GM21619 (cell line): ENCODE results near the gene ABCA12.
A peak's percentile ranks its signal among the peaks of the same experiment; 100 is the strongest.
"Not testable (repeated sequence)": the region's sequence is repeated elsewhere in the genome, so short reads cannot be mapped to it uniquely, and the experiment has no call there.

Source experiments
- ATAC-seq: cut with Tn5 transposase; IDR thresholded peaks from one replicate; pipeline ENCODE4 v1.9.1; 2021; ENCODE audit not compliant: unreplicated experiment

Gene ABCA12

GRCh38 chr2:215138479-215138878 is at the start of gene ABCA12:
ABCA12 (minus strand) TSS chr2:215138626; CDS start chr2:215138208, 418 bp downstream.
- ATAC-seq: no peak

- ATAC-seq: no peak
Measured at GRCh38 chr2:215188078-215188477, 49.7 kb upstream of the ABCA12 start.

- no peak for ATAC-seq
Measured at GRCh38 chr2:215186021-215186420, 47.6 kb upstream of the ABCA12 start.

- ATAC-seq: no peak
Measured at GRCh38 chr2:215178121-215178520, 39.7 kb upstream of the ABCA12 start.

GRCh38 chr2:215171796-215172195 is 33.4 kb upstream of the ABCA12 start:
- no peak for ATAC-seq

GRCh38 chr2:215171151-215171550 is 32.7 kb upstream of the ABCA12 start:
- ATAC-seq: peak; percentile 89

DNA sequence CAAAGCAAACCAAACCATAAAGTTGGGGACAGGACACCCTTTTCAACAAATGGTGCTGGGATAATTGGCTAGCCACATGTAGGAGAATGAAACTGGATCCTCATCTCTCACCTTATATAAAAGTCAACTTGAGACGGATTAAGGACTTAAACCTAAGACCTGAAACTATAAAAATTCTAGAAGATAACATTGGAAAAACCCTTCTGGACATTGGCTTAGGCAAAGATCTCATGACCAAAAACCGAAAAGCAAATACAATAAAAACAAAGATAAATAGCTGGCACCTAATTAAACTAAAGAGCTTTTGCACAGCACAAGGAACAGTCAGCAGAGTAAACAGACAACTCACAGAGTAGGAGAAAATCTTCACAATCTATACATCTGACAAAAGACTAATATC is 28.1 kb upstream of the ABCA12 start:
- ATAC-seq: not testable (repeated sequence)

GRCh38 chr2:215163319-215163718 is 24.9 kb upstream of the ABCA12 start:
- not testable (repeated sequence) for ATAC-seq

- no peak for ATAC-seq
Measured at GRCh38 chr2:215161301-215161829, 22.9 kb upstream of the ABCA12 start.

- no peak for ATAC-seq
Measured at GRCh38 chr2:215160081-215160480, 21.7 kb upstream of the ABCA12 start.

GRCh38 chr2:215156453-215156852 is 18.0 kb upstream of the ABCA12 start:
- no peak for ATAC-seq

DNA sequence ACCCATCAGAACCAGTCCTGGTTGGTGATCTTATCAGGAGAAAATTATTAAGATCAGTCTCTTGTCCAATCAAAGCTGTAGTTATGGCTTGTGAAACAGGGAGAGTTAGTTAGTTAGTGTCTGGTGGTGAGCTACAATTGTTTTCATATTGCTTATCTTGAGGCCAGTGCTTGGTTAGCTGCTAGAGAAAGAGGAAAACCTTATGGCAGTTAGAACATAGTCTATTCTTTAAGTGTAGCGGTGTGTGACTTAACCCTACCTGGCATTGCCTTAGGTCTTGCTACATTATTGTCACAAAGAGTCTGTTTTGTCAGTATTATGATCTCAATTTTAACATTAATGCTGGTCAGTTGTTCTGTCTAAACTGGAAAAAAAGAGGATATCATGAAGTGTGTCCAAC is 11.5 kb upstream of the ABCA12 start:
- ATAC-seq: no peak

DNA sequence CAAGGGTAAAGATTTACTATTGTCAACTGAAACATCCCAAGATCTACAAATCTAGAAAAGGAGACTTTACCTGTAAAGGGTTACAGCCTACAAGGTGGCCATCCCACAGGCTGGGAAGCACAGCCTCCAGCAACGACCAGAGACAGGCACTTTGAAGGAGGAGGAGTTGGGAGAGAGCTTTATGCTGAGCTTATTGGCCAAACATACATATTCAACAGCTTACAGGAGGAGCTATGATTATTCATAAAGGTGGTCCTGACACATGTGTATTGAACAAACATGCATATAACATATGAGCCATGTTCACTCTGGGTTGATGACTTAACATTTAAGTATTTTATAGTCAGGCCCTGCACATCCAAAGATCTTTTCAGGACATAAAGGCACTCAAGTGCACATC is 11.1 kb upstream of the ABCA12 start:
- no peak for ATAC-seq

GRCh38 chr2:215149060-215149459 is 10.6 kb upstream of the ABCA12 start:
- no peak for ATAC-seq

GRCh38 chr2:215145611-215146010 is 7.2 kb upstream of the ABCA12 start:
- ATAC-seq: no peak

GRCh38 chr2:215144106-215144875 is 5.9 kb upstream of the ABCA12 start:
- ATAC-seq: no peak

- ATAC-seq: no peak
Measured at GRCh38 chr2:215143458-215143857, 5.0 kb upstream of the ABCA12 start.

GRCh38 chr2:215141706-215142105 is 3.3 kb upstream of the ABCA12 start:
- ATAC-seq: no peak

- ATAC-seq: no peak
Measured at GRCh38 chr2:215140166-215140707, 1.8 kb upstream of the ABCA12 start.

DNA sequence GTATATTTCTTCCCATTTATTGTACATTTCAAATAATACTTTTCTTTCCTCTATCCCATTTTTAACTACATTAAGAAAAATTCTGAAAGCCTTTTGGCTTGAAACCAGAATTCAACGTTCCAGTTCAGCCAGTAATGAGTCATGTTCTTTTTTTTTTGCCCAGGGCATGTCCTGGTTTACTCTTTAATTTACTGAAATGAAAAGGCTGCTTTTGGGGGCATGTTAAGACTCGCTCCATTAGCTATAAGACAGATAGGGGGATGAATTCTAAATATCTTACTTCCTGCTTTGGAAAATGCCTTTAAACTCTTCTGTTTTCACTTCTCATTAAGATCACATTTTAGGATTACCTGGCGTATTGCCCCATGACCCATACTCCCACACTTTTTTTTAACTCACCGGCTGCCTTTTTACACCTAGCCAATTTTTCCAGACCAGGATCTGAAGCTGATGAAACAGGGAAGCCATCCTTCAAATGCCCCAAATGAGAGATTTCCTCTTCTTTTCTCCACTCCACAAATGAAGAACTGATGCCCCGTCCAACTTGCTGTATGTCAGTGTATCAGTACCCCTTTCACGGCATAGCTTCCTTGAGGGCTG is 585 bp downstream of the ABCA12 start:
- ATAC-seq: peak; percentile 35

GRCh38 chr2:215137329-215137686 is 1.1 kb downstream of the ABCA12 start:
- no peak for ATAC-seq

GRCh38 chr2:215136669-215137328 is 1.6 kb downstream of the ABCA12 start:
- peak; percentile 56 for ATAC-seq
